HG03103 (cell line): ENCODE results near the gene OPA1.
A peak's percentile ranks its signal among the peaks of the same experiment; 100 is the strongest.

Experiments
- ATAC-seq: cut with Tn5 transposase; IDR thresholded peaks from one replicate; pipeline ENCODE4 v1.9.1; 2021; ENCODE audit warnings: low read depth; ENCODE audit not compliant: unreplicated experiment

OPA1 gene

DNA sequence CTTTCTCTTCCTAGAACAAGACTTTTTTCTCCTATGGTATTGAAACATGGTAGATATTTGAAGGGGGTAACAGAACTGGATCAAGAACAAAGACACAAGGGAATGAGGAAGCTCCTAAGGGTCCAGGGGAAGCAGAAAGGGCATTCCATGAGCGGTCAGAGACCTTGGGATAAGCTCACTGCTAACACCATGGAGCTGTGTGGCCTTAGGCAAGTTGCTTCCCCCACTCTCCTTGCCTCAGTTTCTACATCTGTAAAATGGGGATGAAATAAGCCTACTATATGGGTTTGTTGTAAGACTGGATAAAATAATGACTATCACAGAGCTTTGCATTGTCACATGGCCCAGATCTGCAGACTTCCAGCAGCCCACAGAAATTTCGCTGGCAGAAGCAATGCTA, 139.8 kb downstream of the OPA1 start:
- ATAC-seq: no peak

- no peak for ATAC-seq
Observed at GRCh38 chr3:193734737-193735366, 141.8 kb downstream of the OPA1 start.

DNA sequence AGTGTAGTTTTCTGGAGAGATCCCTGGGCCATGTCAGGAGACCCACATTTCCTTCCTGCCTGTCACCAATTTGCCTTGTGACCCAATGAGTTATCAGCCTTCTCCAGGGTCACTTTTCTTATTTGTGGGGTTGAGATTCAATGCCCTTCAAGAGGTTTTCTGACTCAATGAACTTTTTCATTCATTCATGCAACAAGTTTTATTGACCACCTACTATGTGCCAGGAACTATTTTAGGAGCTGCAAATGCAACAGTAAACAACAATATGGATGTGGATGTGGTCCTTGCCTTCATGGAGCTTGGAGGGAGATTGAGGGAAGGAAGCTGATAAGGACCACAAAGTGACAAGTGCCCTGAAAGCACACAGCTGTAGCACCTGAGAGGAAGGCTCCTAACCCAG, 142.8 kb downstream of the OPA1 start:
- no peak for ATAC-seq

DNA sequence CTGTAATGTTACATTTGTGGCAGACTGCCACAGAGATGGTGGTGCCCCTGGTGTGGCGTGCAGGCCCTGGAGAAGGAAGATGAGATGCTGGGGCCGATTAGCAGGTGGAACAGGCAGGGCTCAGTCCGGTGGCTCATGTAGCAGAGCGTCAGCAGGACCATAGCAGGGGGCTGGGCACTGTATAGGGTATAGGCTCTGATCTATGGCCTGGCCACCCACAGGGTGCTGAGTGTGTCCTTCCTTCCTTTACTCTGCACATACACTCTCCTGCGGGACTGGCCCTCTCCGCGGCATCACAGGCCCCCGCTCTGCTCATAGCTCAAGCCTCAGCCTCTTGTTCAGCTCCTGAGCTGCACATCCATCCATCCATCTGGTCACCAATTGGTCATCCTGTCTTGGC, 143.6 kb downstream of the OPA1 start:
- ATAC-seq: no peak

GRCh38 chr3:193737191-193737751, 144.3 kb downstream of the OPA1 start:
- ATAC-seq: no peak

- ATAC-seq: peak; percentile 75
Observed at GRCh38 chr3:193742628-193743027, 149.6 kb downstream of the OPA1 start.

DNA sequence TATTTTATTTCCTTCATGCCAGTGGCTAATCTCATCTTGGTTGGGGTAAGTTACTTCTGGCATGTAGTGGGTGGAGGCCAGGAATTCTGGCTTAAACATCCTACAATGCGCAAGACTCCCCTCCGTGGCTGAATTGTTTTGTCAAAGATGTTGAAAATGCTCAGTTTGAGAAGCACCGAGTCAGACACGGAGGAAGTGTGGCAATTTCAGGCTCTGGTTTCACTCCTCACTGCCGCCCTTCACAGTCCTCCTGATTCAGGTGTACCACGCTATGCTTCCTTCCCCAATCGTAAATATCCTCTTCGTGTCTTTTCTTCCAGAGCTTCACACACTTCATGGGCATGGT, 150.7 kb downstream of the OPA1 start:
- ATAC-seq: peak; percentile 62

DNA sequence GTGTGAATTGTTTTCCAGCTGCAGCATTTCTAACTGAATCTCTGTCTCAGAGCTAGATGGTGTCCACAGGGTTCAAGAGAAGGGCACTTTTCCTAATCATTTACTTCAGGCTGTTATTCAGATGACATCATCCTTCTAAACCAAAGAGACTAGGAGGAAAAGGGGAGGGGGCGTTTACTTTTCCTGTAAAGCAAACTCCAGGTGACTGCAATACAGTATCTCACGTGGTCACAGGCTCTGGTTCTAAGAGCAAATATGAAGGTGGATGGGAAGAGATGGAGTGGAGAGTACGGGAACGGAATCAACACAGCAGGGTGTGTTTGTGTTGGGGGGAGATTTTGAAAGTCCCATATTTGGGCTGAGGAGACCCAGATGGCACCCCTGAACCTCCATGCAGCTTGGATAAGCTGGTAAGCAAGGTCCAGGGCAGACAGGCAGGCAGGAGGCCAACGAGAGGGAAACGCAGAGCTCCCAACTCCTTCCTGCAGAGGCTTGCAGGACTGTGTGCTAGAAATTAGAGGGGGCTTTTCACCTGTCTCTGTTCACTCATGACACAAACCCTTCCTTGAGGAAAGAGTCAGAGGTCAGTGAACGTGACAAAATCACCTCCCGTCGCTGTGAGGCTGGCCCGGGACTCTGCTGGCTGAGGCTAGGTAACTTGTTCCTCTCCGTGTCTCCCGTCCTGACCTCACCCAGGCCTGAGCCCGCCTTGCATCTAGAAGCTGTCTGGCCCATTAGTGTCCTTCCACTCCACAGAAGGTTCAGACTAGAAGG, 151.2 kb downstream of the OPA1 start:
- ATAC-seq: no peak

DNA sequence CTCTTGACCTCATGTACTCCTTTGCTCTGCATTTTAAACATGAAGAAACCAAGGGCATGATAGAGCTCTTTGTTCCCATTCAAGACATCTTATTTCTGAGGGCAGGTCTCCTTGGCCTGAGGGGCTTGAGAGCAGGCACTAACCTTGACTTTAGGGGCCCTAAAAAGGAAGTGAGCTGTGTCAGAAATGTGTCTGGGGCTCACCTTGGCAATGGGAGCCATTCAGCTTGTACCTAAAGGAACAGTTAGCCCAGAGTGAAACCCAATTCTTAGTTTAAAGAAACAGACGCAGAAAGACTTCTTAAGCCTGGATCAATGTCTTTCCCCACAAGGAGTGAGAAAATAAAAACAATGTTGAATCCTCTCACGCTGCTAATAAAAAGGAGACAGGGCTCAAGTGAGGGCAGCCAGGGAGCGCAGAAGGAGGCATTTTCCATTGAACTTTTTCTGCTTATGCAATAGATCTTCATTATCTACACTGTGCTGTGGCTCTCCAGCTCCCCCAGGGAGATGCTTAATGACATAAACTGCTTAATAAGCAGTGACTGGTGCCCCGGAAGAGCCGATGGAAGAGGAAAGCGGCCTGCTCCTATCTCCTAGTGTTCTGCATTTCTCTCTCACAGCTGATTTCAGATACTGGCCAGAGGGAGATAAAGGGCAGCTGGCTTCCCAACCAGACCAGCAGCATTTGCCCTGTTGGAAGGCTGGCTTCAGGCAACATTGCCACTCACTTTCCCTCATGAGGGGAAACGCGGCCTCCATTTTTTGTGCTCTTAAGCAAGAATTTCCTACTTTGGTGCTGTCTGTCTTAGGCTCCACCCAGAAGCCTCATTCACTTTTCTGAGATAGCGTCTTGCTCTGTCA, 152.0 kb downstream of the OPA1 start:
- ATAC-seq: no peak

GRCh38 chr3:193746832-193747231, 153.8 kb downstream of the OPA1 start:
- ATAC-seq: no peak
